Stimulated activated CD4-positive, alpha-beta T cell treated with anti-CD3 and anti-CD28 coated beads, Interleukin-4, amount 100 ng/mL, for 4 hours (primary cell): ENCODE data around the gene PPWD1.

Experiments
- DNase-seq, 2 experiments: peaks; one replicate each; pipeline ENCODE4 v3.0.0-alpha.2; 2020

The PPWD1 gene

DNA sequence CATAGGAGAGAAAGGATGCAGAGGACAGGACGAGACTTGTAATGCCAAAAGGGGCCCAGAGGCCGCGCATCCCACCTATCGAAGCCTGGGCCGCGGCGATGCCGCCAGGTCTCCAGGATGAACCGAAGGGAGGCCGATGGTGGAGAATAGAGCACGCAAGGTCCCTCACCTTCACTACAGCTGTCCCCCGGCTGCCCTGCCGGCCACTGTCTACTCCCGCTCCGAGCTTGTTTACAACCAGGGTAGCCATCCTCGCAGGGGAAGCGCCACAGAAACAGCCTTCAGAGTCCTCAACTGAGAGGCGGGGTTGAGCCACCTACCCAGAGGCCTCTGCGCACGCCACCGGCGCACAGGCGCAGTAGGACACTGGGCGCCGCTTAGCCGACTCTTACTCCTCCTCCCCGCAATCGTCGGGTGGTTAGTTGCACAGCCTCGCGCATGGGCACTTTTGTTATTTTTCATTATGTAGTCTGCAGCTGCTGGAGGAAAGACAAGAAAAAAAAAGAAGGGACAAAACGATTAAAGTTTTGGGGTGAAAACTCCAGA is 61.0 kb downstream of the PPWD1 start, which contains the start of gene TRIM23:
Gene TRIM23, minus strand, starts transcription at position 309 of the 546 bp plus-strand sequence. Its CDS starts 59 bp downstream, at position 250.
- DNase-seq: peak; percentile 82 to 92

DNA sequence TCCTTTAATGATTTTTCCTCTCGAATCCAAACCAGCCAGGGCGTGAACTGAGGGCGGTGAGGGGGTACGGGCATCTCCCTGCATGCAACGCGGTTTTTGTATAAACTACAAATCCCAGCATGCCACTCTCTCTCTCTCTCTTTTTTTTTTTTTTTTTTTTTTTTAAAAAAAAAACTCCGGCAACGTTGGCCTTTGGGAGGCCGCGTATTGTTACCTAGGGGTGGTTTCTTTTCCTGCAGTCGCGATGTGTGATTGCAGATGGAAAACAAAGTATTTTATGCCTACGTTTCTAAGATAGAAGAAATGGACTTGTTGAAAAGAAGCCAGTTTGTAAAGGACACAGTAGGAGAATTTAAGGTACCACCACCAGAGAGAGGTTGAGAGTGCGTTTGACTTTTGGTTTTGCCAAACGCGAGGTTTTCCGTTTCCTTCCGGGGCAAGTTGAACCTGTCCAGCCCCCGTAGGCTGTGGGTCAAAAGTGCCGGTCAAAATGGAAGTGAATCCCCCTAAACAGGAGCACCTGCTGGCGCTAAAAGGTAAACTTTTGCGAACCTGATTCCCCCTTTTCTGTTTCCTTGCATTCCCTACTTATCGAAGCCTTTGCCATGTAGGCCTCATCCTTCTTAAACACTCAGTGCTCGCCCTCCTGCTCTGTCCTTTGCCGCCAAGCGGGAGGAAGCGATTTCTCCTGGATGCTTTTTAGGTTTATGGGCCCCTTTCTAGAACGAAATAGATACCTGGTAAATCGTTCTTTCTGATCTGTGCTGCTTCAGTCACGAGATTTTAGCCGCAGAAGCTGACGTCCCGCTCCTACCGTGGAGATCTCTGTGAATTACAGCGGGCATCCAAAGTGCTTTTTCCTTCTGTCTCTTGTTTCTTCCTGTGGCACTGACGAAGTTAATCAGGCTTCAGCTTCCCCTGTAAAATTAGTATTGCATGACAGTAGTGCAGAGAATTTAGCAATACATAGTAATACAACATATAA is 61.8 kb downstream of the PPWD1 start, which contains the start of the genes SHLD3 and TRAPPC13:
Gene SHLD3, plus strand, starts transcription at position 457 of the 985 bp plus-strand sequence. CDS start 4,561 bp downstream, outside the sequence.
Gene TRAPPC13, plus strand, starts transcription at position 457 of the 985 bp plus-strand sequence. Its CDS starts 34 bp downstream, at position 491.
- DNase-seq: peak; percentile 60 to 79

DNA sequence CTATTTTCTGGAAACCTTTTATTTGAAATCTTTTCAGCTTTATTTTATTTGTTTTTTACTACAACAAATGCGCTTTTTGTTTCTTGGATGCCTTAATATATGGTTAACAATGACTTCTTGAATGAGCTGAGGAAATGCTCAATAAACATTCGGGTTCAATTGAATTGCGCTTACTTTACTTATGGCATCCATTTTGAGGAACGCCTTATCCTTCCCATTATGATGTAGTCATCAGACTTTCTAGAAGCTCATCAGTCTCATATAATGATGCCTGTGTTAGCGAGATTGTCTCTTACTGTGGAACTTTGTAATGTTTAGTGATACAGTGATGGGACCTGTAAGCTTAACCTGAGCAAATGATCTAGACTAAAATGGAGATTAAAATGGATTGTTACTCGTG is 62.6 kb downstream of the PPWD1 start:
- no peak for DNase-seq

DNA sequence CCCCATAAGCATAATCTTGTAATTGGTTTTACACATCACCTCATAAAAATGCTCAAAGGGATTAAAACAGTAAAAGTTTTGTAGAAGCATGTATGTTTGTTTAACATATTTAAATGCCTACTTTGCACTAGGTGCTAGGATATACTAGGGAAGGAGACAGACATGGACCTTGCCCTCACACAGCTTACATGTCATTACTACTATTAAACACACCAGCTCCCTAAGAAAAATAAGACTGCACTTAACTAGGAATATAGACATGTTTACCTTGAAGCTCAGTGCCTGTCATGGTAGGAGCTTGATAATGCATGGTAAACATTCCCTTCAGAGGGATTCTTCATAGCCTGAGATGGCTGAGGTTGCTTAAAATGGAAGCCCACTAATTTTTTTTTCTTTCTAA is 67.9 kb downstream of the PPWD1 start:
- DNase-seq: no peak
